COR-L47 (cell line): ENCODE results near the gene PDE4B.
"Not testable (repeated sequence)": the region's sequence is repeated elsewhere in the genome, so short reads cannot be mapped to it uniquely, and the experiment has no call there.

Experiments
- DNase-seq: peaks from one replicate; lab custom pipeline; 2025; lab: John Stamatoyannopoulos, UW

PDE4B gene

DNA sequence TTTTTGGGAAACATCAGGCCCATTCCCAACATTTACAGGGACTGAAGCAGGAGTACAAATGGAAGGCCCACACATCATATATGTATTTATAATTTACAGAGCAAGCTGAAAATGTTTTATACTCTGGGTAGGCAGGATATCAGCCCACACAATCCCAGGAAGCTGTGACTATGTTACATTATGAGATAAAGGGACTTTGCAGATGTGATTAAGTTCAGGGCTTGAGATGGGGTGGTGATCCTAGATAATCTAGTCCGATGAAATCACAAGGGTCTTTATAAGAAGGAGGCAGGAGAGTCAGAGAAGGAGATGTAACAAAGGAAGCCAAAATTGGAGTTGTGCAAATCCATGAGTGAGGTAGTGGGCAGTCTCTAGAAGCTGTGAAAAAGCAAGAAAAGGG, 160.5 kb downstream of the PDE4B start:
- no peak for DNase-seq

DNA sequence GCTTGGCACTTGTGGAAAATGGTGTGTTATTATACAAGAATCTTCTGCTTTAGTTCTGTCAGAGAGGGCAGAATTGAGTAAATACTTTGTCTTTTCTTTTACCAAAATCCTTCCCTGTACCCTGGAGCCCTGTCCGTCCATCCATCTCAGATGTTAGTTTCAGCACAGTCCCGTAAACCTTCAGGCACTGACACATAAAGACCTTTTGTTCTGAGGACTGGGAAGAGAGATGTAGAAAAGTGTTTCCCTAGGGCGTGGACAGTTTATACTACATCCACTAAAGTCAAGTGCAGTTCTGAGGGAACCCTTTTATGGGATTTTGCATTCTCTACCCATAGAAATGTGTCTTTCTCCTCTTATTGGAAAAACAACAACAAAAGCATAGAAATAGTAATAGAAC, 162.4 kb downstream of the PDE4B start:
- DNase-seq, result no peak

DNA sequence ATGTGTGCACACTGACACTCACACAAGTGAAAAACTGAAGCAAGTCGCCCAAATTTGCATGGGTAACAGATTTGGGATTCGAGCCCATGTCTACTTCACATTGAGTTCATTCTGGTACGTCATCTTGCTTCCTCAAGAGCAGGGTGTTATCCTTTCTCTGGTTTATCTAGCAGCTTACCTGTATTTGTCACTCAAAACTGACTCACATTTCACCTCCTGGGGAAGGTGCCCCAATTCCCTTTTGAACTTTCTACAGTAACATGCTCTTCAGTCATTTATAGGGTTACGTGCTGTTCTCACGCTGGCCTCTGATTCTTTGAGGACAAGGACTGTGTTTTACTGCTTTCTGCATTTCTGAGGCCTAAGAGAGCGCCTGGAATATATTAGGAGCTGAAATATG, 162.8 kb downstream of the PDE4B start:
- DNase-seq, result no peak

- DNase-seq, result peak; percentile 56
Measured at GRCh38 chr1:65958561-65959350, 166.1 kb downstream of the PDE4B start.

GRCh38 chr1:65959896-65960567, 167.3 kb downstream of the PDE4B start:
- no peak for DNase-seq

DNA sequence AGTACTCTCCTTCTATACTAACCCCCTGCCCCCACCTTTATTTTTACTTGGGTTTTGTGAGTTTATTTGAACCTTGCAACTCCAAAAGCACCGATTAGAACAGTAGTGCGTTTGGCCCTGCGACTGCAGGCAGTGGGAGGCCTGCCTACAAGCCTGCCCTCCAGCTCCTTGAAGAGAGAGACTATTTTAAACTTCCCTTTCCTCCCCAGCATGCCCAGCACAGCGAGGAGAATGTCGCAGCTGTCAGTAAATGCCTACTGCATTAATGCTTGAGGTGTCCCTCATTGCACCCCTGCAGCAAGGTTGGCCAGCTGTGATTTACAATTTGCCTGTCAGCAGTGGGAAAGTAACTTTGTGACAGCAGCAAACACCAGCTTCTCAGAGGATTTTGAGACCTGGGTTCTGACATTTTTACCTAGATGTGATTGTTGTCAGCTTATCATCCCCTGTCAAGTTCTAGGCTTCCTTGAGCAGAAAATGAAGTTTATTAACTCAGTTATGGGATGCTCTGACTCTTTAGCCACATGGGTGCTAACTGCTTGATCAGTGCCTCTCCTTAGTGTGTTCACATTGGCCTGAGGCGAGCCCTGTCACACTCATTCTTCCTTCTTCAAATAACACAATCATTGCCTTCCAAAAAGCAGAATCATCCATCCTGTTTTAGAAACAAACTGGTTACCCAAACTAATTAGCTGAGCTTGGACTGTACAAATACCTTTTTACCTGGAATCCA, 170.6 kb downstream of the PDE4B start:
- DNase-seq, result no peak

- no peak for DNase-seq
Measured at GRCh38 chr1:65964123-65964522, 171.4 kb downstream of the PDE4B start.

DNA sequence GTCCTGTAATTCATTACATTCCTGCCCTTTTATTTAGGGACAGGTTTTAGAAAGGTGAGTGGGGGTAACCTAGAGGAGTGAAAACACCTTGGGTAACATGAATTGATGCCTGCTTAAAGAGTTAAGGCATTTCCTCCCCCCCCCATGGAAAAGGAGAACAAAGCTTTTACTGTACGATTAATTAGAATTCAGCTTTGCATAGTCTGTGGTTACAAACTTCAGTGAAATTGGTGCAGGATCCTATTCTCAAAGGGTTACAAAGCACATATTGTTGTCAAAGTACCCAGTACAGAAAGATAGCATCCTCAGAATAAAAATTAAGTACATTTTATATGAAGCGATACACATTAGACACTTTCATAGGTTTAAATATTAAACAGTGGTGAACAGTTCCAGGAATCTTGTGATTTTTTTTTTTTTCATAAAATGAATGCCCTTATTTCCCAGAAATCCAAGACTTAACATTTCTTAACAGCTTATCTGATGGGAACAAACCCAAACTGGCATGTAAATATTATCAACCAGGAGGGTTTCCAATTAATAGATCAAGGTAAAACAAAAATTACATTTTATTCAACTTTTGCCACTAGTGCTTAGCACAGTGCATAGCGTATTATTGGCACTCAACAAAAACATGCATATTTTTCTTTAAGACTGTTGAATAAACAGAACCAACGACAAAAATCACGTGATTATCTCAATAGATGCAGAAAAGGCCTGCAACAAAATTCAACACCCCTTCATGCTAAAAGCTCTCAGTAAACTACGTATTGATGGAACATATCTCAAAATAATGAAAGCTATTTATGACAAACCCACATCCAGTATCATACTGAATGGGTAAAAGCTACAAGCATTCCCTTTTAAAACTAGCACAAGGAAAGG, 172.7 kb downstream of the PDE4B start:
- DNase-seq, result no peak

- DNase-seq, result not testable (repeated sequence)
Measured at GRCh38 chr1:65967492-65967891, 174.8 kb downstream of the PDE4B start.

DNA sequence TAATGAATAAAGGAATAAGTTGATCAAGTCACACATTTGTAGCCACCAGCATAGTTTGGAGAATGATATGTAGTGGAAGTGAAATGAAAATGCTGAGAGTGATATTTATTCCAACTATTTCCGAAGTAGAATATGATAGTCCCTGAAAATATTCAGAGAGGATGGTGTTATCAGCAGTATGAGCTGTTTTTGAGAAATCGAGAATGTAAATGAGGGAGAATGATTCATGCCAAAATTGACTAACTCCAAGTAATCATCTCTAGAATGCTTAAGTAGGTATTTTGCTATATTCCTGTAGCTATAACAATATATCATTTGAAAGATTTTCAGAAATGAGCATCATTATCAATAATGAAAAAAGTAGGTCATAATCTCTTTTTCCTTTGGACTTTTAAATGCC, 178.9 kb downstream of the PDE4B start:
- no peak for DNase-seq

GRCh38 chr1:65975708-65976107, 183.0 kb downstream of the PDE4B start:
- DNase-seq, result no peak

GRCh38 chr1:65979136-65980044, 186.7 kb downstream of the PDE4B start:
- DNase-seq, result no peak

DNA sequence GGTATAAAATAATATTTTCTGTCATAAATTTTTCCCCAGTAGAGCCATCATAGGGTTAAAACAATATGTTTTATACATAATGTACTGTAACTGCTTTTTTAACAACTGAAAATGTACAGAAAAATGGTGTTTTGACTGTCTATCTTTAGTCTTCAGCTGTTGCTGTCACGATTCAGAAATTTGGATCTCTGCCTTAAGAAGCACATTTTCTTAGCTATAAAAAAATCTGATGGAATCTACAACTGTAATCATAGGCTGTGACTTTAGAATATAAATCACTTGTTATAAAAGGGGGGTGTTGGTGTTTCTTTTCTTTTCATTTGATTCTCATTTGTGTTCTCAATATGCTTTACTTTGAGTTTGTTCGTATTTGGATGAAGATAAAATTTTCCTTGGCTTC, 187.5 kb downstream of the PDE4B start:
- DNase-seq, result no peak

DNA sequence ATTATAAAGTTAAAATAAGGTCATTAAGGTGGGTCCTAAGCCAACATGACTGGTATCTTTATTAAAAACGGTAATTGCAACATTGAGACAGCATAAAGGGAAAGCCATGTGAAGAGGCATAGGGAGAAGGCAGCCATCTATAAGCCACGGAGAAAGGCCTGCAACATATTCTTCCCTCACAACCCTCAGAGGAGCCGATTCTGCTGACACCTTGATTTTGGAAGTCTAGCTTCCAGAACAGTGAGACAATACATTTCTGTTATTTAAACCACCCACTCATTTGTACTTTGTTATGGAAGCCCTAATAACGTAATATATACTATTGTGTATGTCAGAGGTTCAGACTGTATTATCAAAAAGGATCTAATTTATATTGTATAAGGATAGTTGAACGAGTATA, 190.8 kb downstream of the PDE4B start:
- no peak for DNase-seq

- no peak for DNase-seq
Measured at GRCh38 chr1:65985393-65986066, 192.8 kb downstream of the PDE4B start.

GRCh38 chr1:65986146-65986545, 193.5 kb downstream of the PDE4B start:
- no peak for DNase-seq

GRCh38 chr1:65990161-65990560, 197.5 kb downstream of the PDE4B start:
- no peak for DNase-seq

DNA sequence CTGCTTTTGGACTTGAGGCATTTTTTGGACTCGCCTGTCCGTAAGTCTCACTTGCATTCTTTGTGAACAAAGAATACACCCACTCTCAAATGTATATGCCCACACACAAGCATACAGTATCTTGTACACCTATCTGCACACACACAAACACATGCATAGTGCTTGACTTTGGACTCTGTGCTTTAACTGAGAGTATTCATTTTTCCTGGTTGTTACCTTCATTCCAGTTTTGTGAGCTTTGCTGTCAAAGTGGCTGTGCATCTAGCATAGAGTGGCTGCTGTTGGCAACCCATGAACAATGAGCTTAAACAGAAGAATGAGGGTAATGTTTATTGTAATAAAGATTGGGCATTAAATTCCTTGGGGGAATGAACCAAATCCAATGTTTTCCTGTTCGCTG, 199.0 kb downstream of the PDE4B start:
- no peak for DNase-seq

DNA sequence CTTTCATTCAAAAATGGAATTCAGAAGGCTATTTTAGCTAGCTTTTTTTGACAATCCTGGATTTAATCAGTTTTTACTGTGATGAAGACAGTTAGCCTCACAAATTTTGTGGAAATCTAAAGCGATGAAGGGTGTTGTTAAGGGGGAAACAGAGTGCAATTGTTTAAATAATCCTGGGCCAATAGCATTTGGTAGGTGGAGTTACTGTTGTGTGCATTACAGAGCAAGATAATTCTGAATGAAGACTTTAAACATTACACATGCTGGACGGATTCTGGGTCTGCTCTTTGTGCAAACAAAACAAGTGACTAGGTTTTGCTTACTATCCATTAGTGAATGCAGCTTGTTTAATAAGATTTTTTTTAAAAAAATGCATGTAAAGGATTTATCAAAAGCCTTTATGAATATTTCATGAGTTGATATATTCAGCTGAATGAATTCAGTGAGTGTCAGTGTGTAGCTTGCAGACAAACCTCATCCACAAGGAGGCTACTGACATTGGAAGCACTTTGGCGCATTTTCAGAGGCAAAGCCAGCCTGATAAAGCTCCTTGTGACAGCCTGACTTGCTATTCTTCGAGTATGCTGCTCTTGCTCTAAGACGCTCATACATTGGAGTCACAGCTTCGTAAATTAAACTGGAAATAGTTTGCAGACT, 199.6 kb downstream of the PDE4B start:
- DNase-seq, result no peak

- DNase-seq, result no peak
Measured at GRCh38 chr1:65992831-65993271, 200.2 kb downstream of the PDE4B start.
